ENCODE measurements around the gene NAV2. TPM values are rescaled to one million over a fixed set of nuclear protein-coding genes. Genes with fewer than 3 reads are reported as not detected.

NAV2 gene
- total RNA-seq, 1 experiment from 2014 or later, result 46.3 TPM

DNA sequence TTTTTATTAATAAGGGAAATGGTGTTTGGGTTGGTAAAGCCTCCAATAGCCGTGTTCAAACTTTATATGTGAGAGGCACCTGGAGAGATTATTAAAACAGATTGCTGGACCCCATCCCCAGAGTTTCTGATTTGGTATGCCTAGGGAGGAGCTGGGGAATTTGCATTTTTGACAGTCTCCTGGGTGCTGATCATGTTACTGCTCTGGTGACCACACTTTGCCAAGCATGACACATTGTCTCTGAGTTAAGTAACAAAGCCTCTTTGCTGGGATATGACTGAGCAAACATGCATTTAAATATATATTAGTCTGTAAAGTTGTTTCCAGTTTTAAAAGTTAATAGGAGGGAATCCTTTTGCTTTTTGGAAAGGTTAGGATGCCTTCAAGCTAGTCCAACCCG is 140.4 kb downstream of the NAV2 start:
- H2BK15ac ChIP-seq (ENCODE audit: low read depth, low read length), result no peak overlapping the region
- H3K9me3 ChIP-seq (ENCODE audit: control insufficient read depth, low read depth, low read length), result no peaks in the 10 kb centered on the region
- peaks cover 4% of the 10 kb centered on the region; the same call in 1 of the 2 replicates for H3K4me1 ChIP-seq (ENCODE audit: insufficient read depth, low read length)
- H3K18ac ChIP-seq (ENCODE audit: insufficient read length, low read depth, low read length), result no peak overlapping the region
- no peak overlapping the region for H3K56ac ChIP-seq (ENCODE audit: insufficient read length, low read depth, low read length)
- Mint-ChIP-seq H3K27ac (no peak overlapping the region), H3K36me3 (ENCODE audit: insufficient read depth in 1 of 3, low read depth in 3 of 3) (peaks cover 15 to 30% (median 19%) of the 10 kb centered on the region in 3 experiments), H3K9me3 (peaks cover 3% of the 10 kb centered on the region in 2 experiments; a peak in 4 of 5 replicates), H3K27me3 (ENCODE audit: low read depth) (no peaks in the 10 kb centered on the region), H3K4me3 (no peak overlapping the region), H3K4me1 (peaks cover 19 to 27% of the 10 kb centered on the region in 2 experiments)
- no peak overlapping the region for H2BK5ac ChIP-seq (ENCODE audit: insufficient read length, low read length)
- no peaks in the 10 kb centered on the region for H3K27me3 ChIP-seq (ENCODE audit: insufficient read depth, low read length)
- no peak overlapping the region for H4K8ac ChIP-seq (replicated peaks; ENCODE audit: insufficient read length, low read depth, low read length)
- no peak for DNase-seq
- H3K14ac ChIP-seq (ENCODE audit: insufficient read depth, low read length), result no peak overlapping the region
- no peaks in the 10 kb centered on the region for H3K23me2 ChIP-seq (ENCODE audit: insufficient read length, low read depth, low read length, poor library complexity, severe bottlenecking)
- H2BK120ac ChIP-seq (ENCODE audit: low read depth, low read length, poor library complexity, severe bottlenecking), result no peak overlapping the region
- no peak overlapping the region for H3K9ac ChIP-seq (ENCODE audit: extremely low read depth, insufficient read length, low read length)
- no peak overlapping the region for H3K27ac ChIP-seq (ENCODE audit: insufficient read length, low read depth, low read length)
- no peak overlapping the region for H2BK20ac ChIP-seq (ENCODE audit: low read depth, low read length, poor library complexity, severe bottlenecking)
- no CpG with 5 or more reads among the region's 2 CpGs for WGBS (ENCODE audit: extremely low coverage, insufficient read length, low lambda C conversion rate)
- H4K5ac ChIP-seq (ENCODE audit: insufficient read length, low read depth, low read length), result no peak overlapping the region
- H3T11ph ChIP-seq (ENCODE audit: low read length), result no peak overlapping the region
- no peak overlapping the region for H4K91ac ChIP-seq (ENCODE audit: insufficient read length, low read depth, low read length)
- H3K23ac ChIP-seq (ENCODE audit: insufficient read length, low read depth, low read length), result no peak overlapping the region
- H2AFZ ChIP-seq (ENCODE audit: low read length), result no peak overlapping the region
- no peaks in the 10 kb centered on the region for H4K20me1 ChIP-seq (ENCODE audit: control insufficient read depth, insufficient read depth, insufficient read length)
- no peak for TF ChIP-seq CTCF (conservative IDR thresholded peaks at IDR 0.05)
- H3K4ac ChIP-seq (ENCODE audit: low read depth, low read length), result no peak overlapping the region
- H2AK5ac ChIP-seq (ENCODE audit: insufficient read length, low read length), result no peak overlapping the region
- no peak overlapping the region for H2BK12ac ChIP-seq (ENCODE audit: insufficient read length, low read depth, low read length)
- H3K4me2 ChIP-seq (ENCODE audit: insufficient read depth, insufficient read length, low read length), result no peak overlapping the region
- no peaks in the 10 kb centered on the region for H3K79me1 ChIP-seq (ENCODE audit: insufficient read depth, low read depth, low read length, poor library complexity, severe bottlenecking)
- no peaks in the 10 kb centered on the region for H3K79me2 ChIP-seq (ENCODE audit: insufficient read depth, low read length)
